Upper lobe of left lung (tissue), 6 donors: ENCODE data around the gene CENPP. TPM values are rescaled to one million over a fixed set of nuclear protein-coding genes. Genes with fewer than 3 reads are reported as not detected.
"Not testable (repeated sequence)": the region's sequence is repeated elsewhere in the genome, so short reads cannot be mapped to it uniquely, and the experiment has no call there.

Experiments
- ATAC-seq, 2 donors: fragments of 200-7000 bp; cut with Tn5 transposase; one replicate each; pipeline ENCODE4 v1.9.1; 2022; ENCODE audit warnings: mild to moderate bottlenecking in 2 of 2, moderate library complexity in 2 of 2; ENCODE audit not compliant: low FRiP score in 2 of 2
- DNase-seq, 2 donors: peaks; one replicate each; pipeline ENCODE4 v3.0.0-alpha.2; 2019 to 2020
- H3K27ac ChIP-seq, 4 donors: fragments of 200-600 bp; sonication (generic); one replicate each; pipeline ENCODE4 v1.5.1; 2016 to 2019
- H3K27me3 ChIP-seq, 4 donors: fragments of 200-600 bp; sonication (generic); one replicate each; pipeline ENCODE4 v1.5.1; 2017 to 2019
- H3K36me3 ChIP-seq, 4 donors: fragments of 200-600 bp; sonication (generic); one replicate each; pipeline ENCODE4 v1.5.1; 2016 to 2019
- H3K4me1 ChIP-seq, 4 donors: fragments of 200-600 bp; sonication (generic); one replicate each; pipeline ENCODE4 v1.5.1; 2018 to 2019
- H3K4me3 ChIP-seq, 4 donors: fragments of 200-600 bp; sonication (generic); one replicate each; pipeline ENCODE4 v1.5.1; 2017 to 2019; ENCODE audit warnings: mild to moderate bottlenecking in 2 of 4, moderate library complexity in 1 of 4
- H3K9me3 ChIP-seq, 4 donors: fragments of 200-600 bp; sonication (generic); one replicate each; pipeline ENCODE4 v1.5.1; 2018 to 2019
- CTCF ChIP-seq, 6 experiments: fragments of 450-650 bp in 4 of 6; fragments of 200-600 bp in 2 of 6; sonication (generic) in 2 of 6; IDR thresholded peaks; one replicate each; pipeline ENCODE4 v1.5.1; 2016 to 2019; ENCODE audit warnings: antibody characterized with exemption in 6 of 6
- EP300 ChIP-seq, 4 donors: sonication (generic); formaldehyde crosslinking; IDR thresholded peaks; one replicate each; pipeline ENCODE4 v1.5.1; 2017; ENCODE audit warnings: antibody characterized with exemption in 4 of 4, control low read depth in 2 of 4
- POLR2A ChIP-seq, 4 donors: fragments of 450-650 bp; IDR thresholded peaks; one replicate each; pipeline ENCODE4 v1.5.1; 2016 to 2017; ENCODE audit warnings: antibody characterized with exemption in 4 of 4, mild to moderate bottlenecking in 2 of 4
- POLR2AphosphoS5 ChIP-seq, 2 donors: sonication (generic); formaldehyde crosslinking; IDR thresholded peaks; one replicate each; pipeline ENCODE4 v1.5.1; 2017; ENCODE audit warnings: antibody characterized with exemption in 2 of 2
- WGBS, 2 donors: methylation state at CpG; one replicate each; pipeline ENCODE4 v1.1.5; 2017 to 2018; 5-methylcytosine and 5-hydroxymethylcytosine counted together
- total RNA-seq, 6 donors: library from RNA; depleted of rRNA in 4 of 6; stranded (reverse); fragments of >200 nt in 4 of 6; gene quantifications; one replicate each; pipeline versions ENCODE4 v1.1.0 to v1.2.1, GENCODE V29; 2016 to 2021
- donor health status: DM: no; HTN: no; CAD: no; lungs with moderate emphysema.
- donor health status: DM: no; HTN: yes; CAD: no; lungs with severe emphysema.

The CENPP gene
- total RNA-seq, 6 donors from 2014 or later = 2.9 to 17.8 (median 4.9) TPM

GRCh38 chr9:92620845-92621244, 295.1 kb downstream of the CENPP start:
- TF ChIP-seq EP300 (IDR thresholded peaks at IDR 0.05) = no peak
- no peak for TF ChIP-seq POLR2A (IDR thresholded peaks at IDR 0.05)
- TF ChIP-seq POLR2AphosphoS5 (IDR thresholded peaks at IDR 0.05) = no peak
- no peak for TF ChIP-seq CTCF (IDR thresholded peaks at IDR 0.05)
- Histone ChIP-seq H3K27ac (no peak overlapping the region), H3K9me3 (no peaks in the 10 kb centered on the region), H3K36me3 (peaks cover 0 to 62% (median 20%) of the 10 kb centered on the region in 4 donors), H3K27me3 (no peaks in the 10 kb centered on the region), H3K4me3 (no peak overlapping the region), H3K4me1 (no peaks in the 10 kb centered on the region)
- no peak for ATAC-seq
- WGBS, 2 donors = 88 to 95% methylated on average over 5 of the region's 5 CpGs
- DNase-seq = no peak

- H3K4me1 ChIP-seq, DNase-seq, ATAC-seq, H3K27ac ChIP-seq, H3K4me3 ChIP-seq, H3K9me3 ChIP-seq, H3K27me3 ChIP-seq: not testable (repeated sequence)
- peaks cover 0 to 38% (median 9%) of the 10 kb centered on the region in 4 donors for H3K36me3 ChIP-seq
- whole genome bisulfite sequencing, 2 donors = 93 to 97% methylated on average over 3 of the region's 3 CpGs
Observed at GRCh38 chr9:92623936-92624335, 298.2 kb downstream of the CENPP start.

- Histone ChIP-seq H3K4me1 (no peaks in the 10 kb centered on the region), H3K27me3 (no peaks in the 10 kb centered on the region), H3K4me3 (no peak overlapping the region), H3K36me3 (peaks cover 0 to 34% (median 9%) of the 10 kb centered on the region in 4 donors), H3K9me3 (no peaks in the 10 kb centered on the region), H3K27ac (no peak overlapping the region)
- TF ChIP-seq POLR2AphosphoS5 (IDR thresholded peaks at IDR 0.05) = no peak
- DNase-seq (no peak), ATAC-seq (no peak)
Observed at GRCh38 chr9:92626484-92626883, 300.7 kb downstream of the CENPP start.

GRCh38 chr9:92627651-92628050, 301.9 kb downstream of the CENPP start:
- Histone ChIP-seq H3K4me1 (no peaks in the 10 kb centered on the region), H3K9me3 (no peaks in the 10 kb centered on the region), H3K27ac (no peak overlapping the region), H3K36me3 (peaks cover 0 to 45% (median 18%) of the 10 kb centered on the region in 4 donors), H3K4me3 (no peak overlapping the region), H3K27me3 (no peaks in the 10 kb centered on the region)
- no peak for TF ChIP-seq POLR2AphosphoS5 (IDR thresholded peaks at IDR 0.05)
- ATAC-seq (no peak), DNase-seq (no peak)
- 78 to 80% methylated on average over 5 of the region's 5 CpGs for WGBS, 2 donors

GRCh38 chr9:92631452-92632343, 305.9 kb downstream of the CENPP start:
- no peak overlapping the region for H3K4me3 ChIP-seq
- H3K27ac ChIP-seq = no peak overlapping the region
- ATAC-seq = no peak
- TF ChIP-seq POLR2A (IDR thresholded peaks at IDR 0.05) (no peak), EP300 (IDR thresholded peaks at IDR 0.05) (no peak), POLR2AphosphoS5 (IDR thresholded peaks at IDR 0.05) (no peak), CTCF (IDR thresholded peaks at IDR 0.05) (no peak)
- H3K9me3 ChIP-seq = no peaks in the 10 kb centered on the region
- no peaks in the 10 kb centered on the region for H3K27me3 ChIP-seq
- H3K4me1 ChIP-seq = peaks cover 0 to 6% (median 0%) of the 10 kb centered on the region in 4 donors
- WGBS, 2 donors = 89 to 93% methylated on average over 13 of the region's 13 CpGs
- H3K36me3 ChIP-seq = peaks cover 0 to 61% (median 43%) of the 10 kb centered on the region in 4 donors
- DNase-seq = no peak

GRCh38 chr9:92632641-92633040, 306.9 kb downstream of the CENPP start:
- Histone ChIP-seq H3K4me3 (no peak overlapping the region), H3K9me3 (no peaks in the 10 kb centered on the region), H3K27ac (no peak overlapping the region), H3K36me3 (peaks cover under 1 to 71% (median 52%) of the 10 kb centered on the region in 4 donors), H3K4me1 (peaks cover 0 to 6% (median 0%) of the 10 kb centered on the region in 4 donors), H3K27me3 (no peaks in the 10 kb centered on the region)
- DNase-seq (no peak), ATAC-seq (no peak)
- TF ChIP-seq CTCF (IDR thresholded peaks at IDR 0.05) (no peak), POLR2A (IDR thresholded peaks at IDR 0.05) (no peak), POLR2AphosphoS5 (IDR thresholded peaks at IDR 0.05) (no peak), EP300 (IDR thresholded peaks at IDR 0.05) (no peak)
- 98 to 100% methylated on average over 5 of the region's 5 CpGs for WGBS, 2 donors
